Measurements from ENCODE around the gene TBC1D22A.

The TBC1D22A gene

DNA sequence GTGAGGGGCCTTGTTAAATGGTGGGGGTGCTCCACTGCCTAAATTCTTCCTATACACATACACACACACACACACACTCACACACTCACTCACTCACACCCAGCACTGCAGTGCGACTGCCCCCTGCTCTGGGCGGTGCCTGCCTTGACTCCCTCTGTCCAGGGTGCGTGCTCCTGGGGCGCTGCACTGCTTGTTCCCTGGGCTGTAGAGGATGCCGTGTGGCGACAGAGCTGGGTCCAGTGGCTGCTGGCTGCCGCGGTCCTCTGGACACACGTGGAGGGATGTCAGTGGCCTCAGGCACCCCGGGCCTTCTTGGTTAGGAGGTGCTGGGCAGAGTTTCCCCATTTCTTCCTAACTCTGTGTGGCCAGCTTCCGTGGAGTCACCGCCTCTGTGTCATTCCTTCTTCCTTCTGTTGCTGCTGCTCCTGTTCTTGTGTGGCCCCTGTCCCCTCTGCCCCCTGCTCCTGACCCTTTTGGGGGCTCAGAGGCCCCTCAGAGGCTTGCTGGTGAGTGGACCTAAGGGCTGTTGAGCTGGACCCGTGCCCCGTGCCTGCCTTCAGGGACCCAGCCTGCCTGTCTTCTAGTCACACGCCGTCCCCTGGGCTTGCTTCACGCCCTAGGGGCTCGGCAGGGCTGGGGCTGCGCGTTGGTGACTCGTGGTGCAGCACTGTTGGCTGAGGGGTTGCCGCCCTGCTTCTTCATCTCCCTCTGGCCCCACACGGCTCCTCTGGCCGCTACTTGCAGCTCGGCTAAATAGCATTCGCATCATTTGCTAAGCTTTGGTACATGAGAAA, 147.0 kb downstream of the TBC1D22A start:
- no peak for DNase-seq (ENCODE audit: low spot score)

GRCh38 chr22:46910624-46911023, 148.2 kb downstream of the TBC1D22A start:
- DNase-seq (ENCODE audit: low spot score), result no peak

GRCh38 chr22:46911346-46911745, 148.9 kb downstream of the TBC1D22A start:
- DNase-seq (ENCODE audit: low spot score), result no peak

DNA sequence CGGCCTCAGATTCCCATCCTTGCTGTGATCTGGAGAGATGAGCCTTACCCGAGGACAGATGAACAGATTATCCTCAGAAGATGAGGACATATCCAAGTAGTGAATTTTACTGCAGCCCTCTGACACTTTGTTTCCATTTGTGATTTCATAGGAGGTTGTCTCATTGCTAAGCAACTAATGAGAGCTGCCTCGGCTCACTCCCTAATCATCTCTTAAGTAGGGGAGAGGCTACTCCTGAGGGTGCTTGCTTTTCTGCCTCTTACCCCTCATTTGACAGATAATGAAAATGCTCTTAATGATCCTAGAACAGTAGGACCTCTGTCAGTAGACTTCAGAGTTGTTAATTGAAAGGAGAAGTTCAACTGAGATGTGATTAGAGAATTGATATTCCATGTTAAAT, 150.9 kb downstream of the TBC1D22A start:
- DNase-seq (ENCODE audit: low spot score), result no peak

GRCh38 chr22:46914481-46914880, 152.0 kb downstream of the TBC1D22A start:
- no peak for DNase-seq (ENCODE audit: low spot score)

DNA sequence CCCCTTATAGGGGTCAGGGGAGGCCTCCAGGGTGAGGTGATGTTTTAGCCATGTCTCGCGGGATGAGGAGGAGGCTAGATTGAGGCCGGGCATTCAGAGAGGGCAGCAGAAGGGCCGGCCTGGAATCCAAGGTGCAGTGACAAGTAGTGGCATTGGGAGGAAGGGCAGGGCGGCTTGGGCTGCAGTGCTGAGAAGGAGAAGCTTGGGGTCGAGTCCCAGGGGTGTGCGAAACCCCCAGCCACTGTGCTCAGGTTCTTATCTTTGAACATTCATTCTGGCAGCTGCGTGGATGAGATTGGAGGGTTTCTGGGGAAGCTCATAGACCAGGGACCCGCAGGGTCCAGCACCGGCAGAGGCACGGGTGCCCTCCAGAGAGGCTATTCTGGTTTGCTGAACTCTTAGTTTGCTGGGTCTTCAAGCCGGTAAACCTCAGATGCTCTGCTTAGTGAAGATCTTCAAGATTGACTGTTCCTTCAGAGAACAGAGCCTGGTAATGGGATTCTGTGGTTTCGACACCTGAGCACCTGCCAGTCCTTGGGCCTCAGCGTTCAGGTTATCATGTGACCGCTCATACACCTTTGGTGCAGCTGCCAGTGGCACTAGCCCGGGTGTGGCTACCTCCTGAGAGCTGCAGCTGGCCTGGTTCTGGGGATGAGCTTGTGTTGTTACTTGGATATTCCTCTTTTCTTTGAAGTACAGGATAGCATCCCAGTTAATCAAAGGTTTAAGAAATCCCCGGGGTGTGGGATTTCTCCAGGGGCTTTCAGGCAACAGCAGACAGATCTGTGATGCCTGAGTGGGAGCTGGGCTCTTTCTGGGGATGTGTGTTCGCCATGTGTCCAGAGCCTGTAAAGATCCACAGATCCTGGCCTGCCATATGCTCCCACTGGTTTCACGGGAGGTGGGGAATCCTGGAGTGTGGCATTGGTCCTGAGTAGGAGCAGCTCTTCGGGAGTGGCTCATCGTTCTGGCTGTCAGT, 152.8 kb downstream of the TBC1D22A start:
- no peak for DNase-seq (ENCODE audit: low spot score)

- DNase-seq (ENCODE audit: low spot score), result no peak
Measured at GRCh38 chr22:46915950-46916730, 153.7 kb downstream of the TBC1D22A start.

DNA sequence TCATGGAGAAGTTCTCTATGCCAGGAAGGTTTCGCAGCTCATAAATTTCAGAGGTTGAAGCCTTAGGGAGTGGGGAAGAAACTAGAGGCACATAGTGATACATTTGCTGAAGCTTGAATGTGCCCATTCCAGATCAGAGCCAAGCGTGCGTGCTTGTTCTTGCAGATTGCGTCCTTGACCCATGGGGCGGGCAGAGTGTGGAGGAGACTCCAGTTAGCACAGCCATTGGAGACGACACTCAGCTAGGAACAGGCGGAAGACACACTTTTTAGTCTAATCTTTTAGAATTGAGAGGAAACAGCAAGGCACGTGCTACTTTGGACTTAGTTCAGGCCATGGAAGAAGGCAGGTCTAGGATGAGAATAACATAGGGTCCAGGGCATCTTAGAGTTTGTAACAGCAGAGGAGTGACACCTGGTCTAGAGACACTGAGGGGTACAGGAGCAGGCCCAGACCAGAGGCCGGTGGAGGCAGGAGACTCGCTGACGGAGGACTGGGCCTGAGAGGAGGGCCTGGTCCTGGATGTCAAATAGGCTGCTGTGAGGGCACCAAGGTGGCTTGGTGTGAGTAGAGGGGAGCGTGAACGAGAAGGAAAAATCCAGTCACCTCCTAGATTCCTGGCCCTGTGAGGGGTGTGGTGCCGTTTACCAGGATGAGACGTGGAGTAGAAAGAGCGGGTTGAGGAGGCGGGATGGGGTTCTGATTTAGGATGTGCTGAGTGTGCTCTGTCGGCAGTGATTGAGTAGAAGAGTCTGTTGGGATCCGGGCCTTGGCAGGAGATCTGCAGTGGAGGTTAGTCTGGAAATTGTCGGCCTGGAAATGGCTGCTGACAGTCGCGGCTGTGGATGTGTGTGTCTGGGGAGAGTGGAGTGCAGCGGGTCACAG, 154.7 kb downstream of the TBC1D22A start:
- no peak for DNase-seq (ENCODE audit: low spot score)

DNA sequence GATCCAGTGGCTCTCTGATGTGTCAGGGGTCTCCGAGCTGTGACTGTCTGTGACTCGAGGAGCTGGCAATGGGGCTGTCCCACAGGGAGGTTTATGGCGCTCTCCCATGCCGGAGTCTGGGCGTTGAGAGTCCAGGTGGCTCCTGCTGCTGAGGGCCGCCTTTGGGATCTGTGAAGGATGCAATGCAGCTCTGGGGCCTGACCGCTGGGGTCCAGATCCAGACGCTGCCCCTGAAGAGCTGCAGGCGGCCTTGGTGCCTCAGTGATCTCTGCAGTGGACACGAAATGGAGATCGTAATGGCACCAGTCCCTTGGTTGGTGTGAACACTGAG, 155.3 kb downstream of the TBC1D22A start:
- no peak for DNase-seq (ENCODE audit: low spot score)

DNA sequence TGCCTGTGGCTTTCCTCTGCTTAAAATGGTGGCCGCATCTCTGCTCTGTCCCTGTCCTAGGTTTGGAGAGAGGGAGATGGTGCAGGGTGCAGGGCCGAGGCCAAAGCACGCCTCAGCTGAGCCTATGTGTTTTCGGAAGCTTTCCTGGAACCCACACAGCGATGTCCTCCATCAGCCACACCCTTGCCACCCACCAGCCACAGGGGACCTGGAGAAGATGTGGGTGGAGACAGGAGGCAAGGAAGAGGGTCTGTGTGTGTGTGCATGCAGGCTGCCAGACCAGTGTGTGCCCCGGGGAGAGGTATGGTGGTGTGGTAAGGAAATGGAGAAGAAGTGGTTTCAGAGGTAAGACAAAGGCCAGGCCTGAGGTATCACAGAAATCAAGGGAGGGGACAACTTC, 155.7 kb downstream of the TBC1D22A start:
- DNase-seq (ENCODE audit: low spot score), result no peak

GRCh38 chr22:46922037-46922436, 159.6 kb downstream of the TBC1D22A start:
- DNase-seq (ENCODE audit: low spot score), result no peak

DNA sequence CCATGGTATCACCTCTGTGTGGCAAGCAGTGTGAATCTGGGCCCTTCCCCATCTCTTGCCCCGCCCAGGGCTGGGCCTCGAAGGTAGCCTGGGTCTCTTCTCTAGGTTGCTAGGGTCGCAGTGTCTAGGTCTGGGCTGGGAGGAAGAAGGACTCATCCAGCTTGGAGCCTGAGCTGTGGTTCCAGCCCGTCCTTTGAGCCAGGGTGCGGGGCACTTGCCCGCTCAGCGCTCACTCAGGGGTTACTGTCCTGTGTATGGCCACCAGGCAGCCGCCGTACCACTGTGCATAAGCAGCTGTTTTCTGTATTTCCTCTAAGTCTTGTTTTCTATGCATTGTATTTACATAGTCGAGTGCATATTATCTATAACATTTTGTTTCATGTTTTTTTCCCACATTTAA, 160.9 kb downstream of the TBC1D22A start:
- DNase-seq (ENCODE audit: low spot score), result no peak

DNA sequence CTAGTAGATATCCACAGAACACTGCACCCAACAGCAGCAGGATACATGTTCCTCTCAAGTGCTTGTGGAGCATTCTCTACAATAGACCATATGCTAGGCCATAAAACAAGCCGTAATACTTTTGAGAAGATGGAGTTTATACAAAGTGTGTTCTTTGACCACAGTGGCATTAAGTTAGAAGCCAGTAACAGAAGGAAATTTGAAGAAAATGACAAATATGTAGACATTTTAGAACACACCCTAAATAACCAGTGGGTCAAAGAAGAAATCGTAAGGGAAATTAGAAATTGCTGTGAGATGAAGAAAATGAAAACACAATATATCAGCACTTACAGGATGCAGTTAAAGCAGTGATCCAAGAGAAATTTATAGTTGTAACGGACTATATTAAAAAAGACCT, 163.4 kb downstream of the TBC1D22A start:
- DNase-seq (ENCODE audit: low spot score), result no peak

- DNase-seq (ENCODE audit: low spot score), result peak; percentile 12
Measured at GRCh38 chr22:46929046-46929709, 166.7 kb downstream of the TBC1D22A start.

- DNase-seq (ENCODE audit: low spot score), result no peak
Measured at GRCh38 chr22:46929710-46930204, 167.3 kb downstream of the TBC1D22A start.

- no peak for DNase-seq (ENCODE audit: low spot score)
Measured at GRCh38 chr22:46931414-46931813, 169.0 kb downstream of the TBC1D22A start.

- DNase-seq (ENCODE audit: low spot score), result no peak
Measured at GRCh38 chr22:46931881-46932280, 169.4 kb downstream of the TBC1D22A start.

- DNase-seq (ENCODE audit: low spot score), result no peak
Measured at GRCh38 chr22:46933040-46933930, 170.8 kb downstream of the TBC1D22A start.

DNA sequence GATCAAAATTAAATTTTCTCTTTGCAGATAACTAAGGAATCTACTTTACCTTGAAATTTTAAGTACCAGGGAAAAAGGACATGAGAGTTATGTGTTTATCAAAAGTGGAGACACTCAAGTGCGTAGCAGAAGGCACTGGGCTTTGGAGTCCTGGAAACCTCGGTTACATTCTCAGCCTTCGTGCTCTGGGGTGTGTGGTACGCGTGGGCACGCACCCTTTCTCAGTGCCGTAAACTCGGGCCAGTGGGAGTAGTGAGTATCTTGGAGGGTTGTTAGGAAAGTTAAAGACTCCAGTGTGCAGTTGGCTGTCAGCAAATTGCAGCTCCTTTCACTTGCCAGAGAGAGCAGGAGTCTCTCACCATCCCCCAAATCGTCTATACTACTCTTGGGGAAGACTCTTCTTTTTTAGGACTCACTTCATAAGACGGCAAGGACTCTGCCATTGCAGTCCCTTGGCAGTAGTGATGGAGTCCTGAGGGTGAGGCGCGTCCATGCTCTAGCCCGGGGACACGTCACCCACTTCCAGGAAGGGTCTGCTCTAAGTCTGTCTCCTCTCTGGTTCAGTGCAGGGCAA, 171.8 kb downstream of the TBC1D22A start:
- DNase-seq (ENCODE audit: low spot score), result no peak

All from globus pallidus (tissue), 1 donor.